Fibroblast of lung (primary cell): ENCODE results near the gene CCDC192.

Experiments used
- CTCF ChIP-seq, 2 donors: IDR thresholded peaks in 1 of 2; conservative IDR thresholded peaks in 1 of 2; 1 replicate in 1 of 2; 2 replicates in 1 of 2; pipeline ENCODE4 v1.5.1; 2011 to 2012; ENCODE audit warnings: low read length in 2 of 2, control low read depth in 1 of 2, inconsistent platforms in 1 of 2, low read depth in 1 of 2, mild to moderate bottlenecking in 1 of 2
- EZH2 ChIP-seq: IDR thresholded peaks from 2 replicates; pipeline ENCODE4 v1.5.1; 2012; ENCODE audit warnings: low read length, control low read depth, mild to moderate bottlenecking; ENCODE audit errors: missing control alignments

GRCh38 chr5:127660047-127660733, 43.0 kb upstream of the CCDC192 start:
- no peak for TF ChIP-seq CTCF (conservative IDR thresholded peaks at IDR 0.05 in 1 of 2, IDR thresholded peaks at IDR 0.05 in 1 of 2; ENCODE audit: low read depth in 1 of 2, low read length in 2 of 2)
- TF ChIP-seq EZH2 = no peak
